NCI-H2107 treated with DMSO at 0.1 percent for 48 hours (cell line): Measurements from ENCODE around the gene KIF3B.
"Not testable (repeated sequence)": the region's sequence is repeated elsewhere in the genome, so short reads cannot be mapped to it uniquely, and the experiment has no call there.

Source experiments
- DNase-seq: peaks from one replicate; lab custom pipeline; 2025; ENCODE audit not compliant: unreplicated experiment; lab: John Stamatoyannopoulos, UW

Gene KIF3B

DNA sequence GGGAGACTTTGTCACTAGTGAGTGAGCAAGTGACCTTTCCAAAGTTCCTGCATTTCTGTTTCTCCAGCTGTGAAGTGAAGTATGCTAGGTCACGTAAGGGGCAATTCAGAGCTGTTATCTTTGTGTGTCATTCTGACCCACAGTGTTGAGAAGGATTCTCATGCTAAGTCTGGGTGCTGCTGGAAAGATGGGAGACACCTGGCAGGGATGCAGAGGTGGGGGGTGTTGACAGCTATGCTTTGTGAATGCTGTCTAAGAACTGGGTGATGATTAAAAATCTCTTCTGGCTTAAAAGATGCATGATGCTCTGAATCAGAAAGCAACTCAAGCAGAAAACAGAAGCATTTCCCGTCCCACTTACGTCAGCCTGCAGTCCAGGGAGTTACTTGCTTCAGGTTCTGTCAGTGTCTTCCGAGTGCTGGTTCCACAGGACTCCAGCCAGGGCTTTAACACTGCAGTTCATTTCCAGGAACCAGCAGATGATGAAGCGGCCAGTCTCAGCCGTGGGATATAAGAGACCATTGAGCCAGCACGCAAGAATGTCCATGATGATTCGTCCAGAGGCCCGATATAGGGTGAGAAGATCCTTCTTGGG is 49.7 kb downstream of the KIF3B start:
- no peak for DNase-seq

DNA sequence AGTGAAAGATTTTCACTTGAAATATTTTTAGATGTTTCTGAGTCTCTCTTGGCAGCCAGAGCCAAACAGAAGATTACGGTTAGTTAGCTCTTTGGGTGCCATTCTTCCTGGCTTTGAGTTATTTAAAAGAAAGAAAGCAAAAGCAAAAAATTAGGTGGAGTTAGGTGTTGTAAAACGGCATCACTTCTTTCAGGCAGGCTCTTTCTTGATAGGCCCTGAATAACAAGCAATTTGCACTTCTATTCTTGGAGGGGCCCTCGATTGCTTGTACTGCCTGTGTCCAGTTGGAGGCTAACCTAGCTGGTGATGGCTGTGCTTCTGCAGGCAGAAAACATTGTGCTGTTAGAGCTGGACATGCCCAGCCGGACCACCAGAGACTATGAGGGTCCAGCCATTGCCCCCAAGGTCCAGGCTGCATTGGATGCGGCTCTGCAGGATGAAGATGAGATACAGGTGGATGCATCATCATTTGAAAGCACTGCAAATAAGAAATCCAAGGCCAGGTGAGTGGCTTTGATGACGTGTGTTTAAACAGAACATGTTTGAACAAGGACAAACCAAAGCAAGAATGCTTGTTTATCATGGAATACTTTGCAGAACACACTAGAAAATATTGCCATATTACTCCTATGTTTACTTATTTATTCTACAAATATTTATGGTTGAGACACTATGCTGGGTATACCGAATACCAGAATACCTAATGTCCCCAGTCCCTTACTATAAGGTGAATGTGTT is 52.5 kb downstream of the KIF3B start:
- no peak for DNase-seq

DNA sequence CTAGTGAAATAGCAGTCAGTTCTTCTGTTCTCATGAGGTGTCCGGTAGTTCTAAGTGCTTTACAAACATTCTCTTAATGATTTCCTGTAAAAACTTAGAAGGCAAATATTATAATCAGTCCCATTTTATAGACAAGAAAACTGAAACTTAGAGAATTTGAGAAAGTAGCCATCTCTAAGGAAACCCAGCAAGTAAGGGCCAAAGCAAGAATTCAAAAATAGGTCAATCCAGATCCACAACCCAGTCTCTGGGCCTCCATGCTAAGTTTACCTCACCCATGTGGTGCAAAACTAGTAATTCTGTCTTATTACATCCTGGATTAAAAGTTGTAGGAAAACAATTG is 53.1 kb downstream of the KIF3B start:
- no peak for DNase-seq

DNA sequence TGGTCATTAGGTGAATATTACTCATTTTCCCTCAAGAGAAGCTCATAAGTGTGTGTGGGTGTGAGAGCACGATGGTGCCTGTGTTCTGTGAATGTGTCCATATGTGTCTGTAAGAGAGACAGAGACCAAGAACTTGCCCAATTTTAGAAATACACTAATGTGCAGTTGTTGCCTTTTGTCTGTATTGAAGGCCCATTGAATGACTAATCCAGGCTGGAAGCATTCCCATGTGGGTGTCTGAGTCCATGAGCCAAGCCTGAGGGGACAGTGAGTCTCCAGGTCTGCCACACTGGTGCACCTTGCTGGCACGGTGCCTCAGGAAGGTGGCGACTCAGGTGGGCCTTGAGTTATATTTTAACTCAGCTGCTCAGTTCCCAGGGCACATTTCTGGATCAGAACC is 55.2 kb downstream of the KIF3B start:
- no peak for DNase-seq

DNA sequence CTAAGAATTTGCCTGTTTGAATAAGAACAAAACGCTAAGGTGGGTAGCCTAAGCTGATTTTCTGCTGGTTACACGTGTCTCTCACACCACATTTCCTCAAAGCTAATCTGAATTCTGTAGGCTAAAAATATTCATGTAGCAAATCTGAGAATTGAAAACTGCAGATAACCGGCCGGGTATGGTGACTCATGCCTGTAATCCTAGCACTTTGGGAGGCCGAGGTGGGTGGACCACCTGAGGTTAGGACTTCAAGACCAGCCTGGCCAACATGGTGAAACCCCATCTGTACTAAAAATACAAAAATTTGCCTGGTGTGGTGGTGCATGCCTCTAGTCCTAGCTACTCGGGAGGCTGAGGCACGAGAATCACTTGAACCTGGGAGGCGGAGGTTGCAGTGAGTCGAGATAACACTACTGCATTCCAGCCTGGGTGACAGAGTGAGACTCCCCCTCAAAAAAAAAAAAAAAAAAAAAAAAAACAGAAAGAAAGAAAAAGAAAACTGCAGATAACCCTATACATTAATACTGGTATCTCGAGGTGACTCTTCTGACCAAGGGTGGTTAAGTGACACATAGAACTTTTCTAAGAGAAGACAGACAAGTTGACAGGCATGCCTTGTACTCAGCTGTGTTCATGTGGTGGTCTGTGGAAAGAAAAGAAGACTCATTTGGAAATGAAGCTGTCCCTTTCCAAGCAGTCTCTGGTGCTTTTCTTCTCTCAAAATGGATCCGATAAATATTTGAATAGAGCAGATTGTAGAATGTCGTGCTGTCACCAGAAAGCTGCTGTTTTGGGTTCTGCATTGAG is 55.9 kb downstream of the KIF3B start:
- DNase-seq, result no peak

DNA sequence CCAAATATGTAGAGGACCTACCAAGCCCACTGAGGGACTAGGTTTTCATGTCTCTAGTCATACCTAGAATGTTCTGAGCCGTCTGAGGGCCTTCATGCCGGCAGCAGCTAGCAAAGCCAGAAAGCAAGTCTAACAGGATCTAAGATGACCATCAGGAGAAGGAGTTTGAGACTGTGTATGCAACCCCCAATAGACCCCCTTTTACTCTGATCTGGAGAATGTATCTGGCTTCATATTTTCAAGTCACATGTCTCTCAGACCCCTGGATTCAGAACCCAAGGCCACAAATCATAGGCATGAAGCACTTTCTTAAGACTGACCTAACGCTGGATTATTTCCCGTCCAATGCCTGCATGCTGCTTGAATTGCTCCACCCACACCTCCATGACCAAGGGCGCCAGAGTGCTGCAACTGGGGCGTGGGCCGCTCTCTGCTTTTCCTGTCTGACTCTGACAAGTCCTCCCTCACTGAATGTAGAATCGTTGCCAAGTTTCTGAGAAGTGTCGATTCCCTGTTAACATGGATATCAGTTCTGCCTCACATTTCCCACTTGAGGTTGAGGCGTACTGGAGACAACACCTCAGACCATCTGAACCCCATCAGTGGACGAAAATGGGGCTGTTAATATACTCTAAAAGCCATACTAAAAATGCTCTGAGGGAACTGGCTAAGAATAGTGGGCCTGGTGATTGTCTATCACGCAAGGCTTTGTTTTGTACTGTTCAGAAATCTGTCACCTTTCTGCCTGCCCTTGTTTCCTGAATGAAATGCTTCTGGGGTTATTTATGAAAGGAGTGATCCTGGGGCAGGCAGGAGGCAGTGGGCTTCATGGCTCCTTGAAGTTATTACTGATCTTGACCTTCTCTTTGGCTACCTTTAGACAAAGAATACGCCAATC is 56.8 kb downstream of the KIF3B start:
- no peak for DNase-seq

DNA sequence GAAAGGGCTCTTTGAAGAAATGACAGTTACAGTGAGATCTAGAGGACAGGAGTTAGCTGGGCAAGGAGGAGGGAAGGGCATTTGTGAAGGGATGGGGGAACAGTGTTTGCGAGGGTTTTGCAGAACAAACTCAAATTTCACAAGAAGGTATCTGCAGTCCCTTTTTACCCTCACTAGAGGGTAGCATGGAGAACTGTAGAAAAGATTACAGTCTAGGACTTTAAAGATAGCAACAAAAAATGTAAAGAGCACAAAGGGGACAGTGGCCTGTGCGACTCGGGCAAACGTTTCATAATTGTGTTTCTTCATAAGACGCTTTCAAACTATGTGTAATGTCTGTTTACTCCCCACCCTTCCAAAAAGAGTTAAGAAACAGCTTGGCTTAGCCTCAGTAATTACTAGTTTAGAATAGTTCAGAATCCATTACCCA is 59.5 kb downstream of the KIF3B start:
- DNase-seq, result peak; percentile 19

DNA sequence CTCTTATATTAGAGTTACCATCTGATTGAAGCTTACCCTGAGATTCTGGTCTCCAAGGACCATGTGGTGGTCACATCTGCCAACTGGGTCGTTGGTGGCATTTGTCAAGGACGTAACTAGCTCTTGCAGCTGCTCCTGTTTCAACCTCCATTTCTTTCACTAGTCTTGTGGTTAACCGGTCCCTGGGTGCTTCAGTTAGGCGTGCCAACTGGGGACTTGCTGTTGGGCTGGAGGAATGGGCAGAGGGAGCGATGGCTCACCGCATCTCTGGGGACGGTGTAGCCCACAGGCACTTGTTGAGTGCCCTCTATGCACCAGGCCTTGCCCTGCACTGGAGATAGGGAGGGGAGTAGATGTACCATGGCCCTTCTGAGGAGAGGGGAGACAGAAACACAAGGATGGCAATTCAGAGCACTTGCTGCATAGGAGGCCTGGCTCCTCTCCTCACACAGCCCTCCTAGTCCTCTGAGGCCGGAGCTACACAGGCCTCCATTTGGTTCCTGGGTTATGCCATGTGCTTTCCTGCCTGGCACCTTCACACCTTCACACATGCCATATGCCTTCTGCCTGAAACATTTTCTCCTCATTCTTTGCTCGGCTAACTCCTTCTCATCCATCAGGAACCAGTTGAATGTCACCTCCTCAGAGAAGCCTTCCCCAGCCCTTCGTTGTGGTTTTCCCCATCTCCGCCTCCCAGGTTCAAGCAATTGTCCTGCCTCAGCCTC is 60.6 kb downstream of the KIF3B start:
- DNase-seq, result peak; percentile 4

DNA sequence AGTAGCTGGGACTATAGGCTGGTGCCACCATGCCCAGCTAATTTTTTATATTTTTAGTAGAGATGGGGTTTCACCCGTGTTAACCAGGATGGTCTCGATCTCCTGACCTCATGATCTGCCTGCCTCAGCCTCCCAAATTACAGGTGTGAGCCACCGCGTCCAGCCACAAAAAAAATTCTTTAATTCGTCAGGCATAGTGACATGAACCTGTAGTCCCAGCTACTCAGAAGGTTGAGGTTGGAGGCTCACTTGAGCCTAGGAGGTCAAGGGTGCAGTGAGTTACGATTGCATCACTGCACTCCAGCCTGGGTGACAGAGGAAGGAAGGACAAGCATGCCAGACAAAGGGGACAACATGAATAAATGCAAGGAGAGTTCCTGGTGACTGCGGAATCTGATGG is 61.2 kb downstream of the KIF3B start:
- DNase-seq, result no peak

DNA sequence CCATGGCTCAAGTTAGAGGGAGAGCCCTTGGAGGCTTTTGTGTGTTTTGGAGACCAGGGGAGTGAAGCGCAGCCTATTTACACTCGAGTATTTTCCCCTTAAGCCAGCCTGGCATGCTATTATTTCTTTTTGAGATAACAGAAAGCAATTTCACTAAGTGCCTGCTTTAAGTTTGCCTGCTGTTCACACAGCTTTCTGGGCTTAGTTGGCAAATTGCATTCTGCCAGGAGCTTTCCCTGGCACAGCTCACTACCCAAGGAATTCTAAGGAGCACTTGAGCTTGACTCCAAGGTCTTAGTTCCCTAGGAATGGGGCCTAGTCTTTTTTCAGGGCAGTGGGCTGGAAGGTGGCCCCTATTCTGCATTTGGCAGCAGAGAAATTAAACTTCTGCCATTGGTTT is 61.7 kb downstream of the KIF3B start:
- DNase-seq, result no peak

DNA sequence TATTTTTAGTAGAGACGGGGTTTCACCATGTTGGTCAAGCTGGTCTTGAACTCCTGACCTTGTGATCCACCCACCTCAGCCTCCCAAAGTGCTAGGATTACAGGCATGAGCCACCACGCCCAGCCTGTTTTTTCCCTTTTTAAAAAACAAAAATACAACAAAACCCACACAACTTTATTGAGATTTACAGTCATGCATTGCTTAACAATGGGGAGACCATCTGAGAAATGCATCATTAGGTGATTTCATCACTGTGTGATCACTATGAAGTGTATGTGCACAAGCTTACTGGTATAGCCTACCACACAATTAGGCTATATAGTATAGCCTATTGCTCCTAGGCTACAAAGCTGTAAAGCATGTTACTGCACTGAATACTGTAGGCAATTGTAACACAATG is 63.6 kb downstream of the KIF3B start:
- not testable (repeated sequence) for DNase-seq

DNA sequence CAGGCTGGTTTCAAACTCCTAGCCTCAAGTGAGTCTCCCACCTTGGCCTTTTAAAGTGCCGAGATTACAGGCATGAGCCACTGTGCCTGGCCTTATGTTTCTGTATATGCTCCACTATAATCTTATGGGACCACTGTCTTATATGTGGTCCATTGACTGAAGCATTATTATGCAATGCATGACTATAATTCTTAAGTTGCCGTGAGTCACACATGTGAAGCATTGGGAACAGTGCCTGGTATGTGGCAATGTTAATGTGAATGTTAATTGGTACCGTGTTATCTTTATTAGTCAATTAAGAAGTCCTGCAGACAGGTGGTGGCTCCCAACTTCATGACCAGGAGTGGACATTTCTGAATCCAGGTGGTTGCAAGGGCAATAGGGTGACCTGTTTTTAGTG is 66.0 kb downstream of the KIF3B start:
- no peak for DNase-seq

DNA sequence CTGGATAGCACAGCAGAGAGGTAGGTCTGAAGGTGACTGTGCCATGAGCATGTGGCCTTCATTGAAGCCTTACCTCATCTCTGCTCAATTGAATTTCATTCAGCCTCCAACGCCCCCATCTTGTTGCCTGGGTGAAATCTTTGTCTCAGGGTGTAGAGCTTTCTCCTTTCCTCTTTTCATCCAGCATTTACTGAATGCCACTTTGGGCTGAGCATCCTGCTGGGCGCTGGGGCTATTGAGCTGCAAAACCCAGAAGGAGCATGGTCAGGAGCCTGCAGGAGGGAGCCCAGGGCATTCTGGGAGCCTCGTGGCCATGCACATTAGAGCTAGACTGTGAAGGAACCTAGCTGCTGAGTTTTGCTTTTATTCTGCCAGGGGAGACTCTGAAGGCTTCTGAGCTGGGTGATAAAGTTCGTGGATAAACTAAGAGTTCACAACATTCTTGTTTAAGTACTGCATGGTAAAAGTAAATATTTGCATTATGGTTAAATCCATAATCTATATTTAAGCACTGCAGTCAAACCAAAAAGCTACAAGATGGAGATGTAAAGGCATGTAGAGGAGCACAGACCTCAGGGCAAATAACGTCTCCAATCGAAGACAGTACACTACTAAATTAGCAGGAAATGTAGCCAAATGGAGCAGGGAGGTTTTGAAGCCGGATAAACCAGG is 67.5 kb downstream of the KIF3B start:
- DNase-seq, result no peak

DNA sequence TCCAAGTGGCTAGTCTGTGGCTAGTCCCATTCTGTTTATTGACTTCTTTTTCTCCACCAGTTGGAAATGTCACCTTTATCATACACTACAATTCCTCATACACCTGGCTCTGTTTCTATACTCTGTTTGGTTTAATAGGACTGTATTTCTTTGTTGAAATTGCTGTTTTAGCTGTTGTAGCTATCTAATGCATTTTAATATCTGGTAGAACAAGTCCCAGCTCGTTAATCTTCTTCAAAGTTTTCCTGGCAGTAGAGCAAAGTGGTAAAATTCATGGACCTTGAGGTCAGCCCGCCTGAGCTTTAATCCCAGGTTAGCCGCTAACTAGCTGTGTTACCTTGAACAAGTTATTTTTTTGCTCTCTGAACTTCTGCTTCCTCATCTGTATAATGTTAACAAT is 70.8 kb downstream of the KIF3B start:
- no peak for DNase-seq

DNA sequence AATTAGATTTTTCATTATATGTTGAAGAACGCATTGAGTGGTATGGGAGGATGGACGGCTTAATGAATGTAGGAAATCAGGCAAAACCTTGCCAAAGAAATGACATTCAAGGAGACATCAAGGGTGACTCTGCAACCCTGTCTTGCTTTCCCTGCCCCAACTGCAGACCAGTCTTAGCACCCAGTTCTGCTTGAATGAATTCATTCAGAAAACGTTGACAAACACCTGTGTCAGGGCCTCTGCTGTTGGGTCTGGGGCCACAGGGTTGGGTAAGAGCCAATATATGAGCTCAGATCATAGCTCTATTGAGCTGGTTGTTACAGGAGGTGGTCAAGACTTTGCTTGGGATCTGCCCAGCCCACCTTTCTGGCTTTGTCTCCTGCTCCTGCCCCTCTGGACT is 73.0 kb downstream of the KIF3B start:
- no peak for DNase-seq

DNA sequence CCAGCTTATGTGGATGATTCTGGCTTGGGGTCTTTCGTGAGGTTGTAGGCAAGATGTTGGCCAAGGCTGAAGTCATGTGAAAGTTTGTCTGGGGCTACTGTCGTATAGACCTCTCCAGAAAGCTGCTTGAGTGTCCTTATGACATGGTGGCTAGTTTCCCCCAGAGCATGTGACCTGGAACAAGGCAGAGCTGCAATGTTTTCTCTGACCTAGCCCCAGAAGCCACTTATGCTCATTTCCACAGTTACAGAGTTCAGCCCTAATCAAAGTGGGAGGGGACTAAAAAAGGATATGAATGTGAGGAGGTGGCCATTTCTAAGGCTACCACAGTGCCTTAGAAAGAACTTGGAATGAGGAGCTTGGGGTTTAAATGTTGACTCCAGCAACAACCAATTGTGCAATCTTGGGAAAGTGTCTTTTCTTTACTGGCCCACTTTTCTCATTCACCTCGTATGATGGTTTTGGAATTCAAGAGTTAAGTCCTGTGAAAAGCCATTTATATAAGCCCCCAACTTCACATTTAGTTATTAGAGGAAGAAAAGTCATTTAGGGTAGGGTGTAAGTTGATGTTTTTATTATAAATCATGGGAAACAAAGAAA is 74.8 kb downstream of the KIF3B start:
- DNase-seq, result no peak

DNA sequence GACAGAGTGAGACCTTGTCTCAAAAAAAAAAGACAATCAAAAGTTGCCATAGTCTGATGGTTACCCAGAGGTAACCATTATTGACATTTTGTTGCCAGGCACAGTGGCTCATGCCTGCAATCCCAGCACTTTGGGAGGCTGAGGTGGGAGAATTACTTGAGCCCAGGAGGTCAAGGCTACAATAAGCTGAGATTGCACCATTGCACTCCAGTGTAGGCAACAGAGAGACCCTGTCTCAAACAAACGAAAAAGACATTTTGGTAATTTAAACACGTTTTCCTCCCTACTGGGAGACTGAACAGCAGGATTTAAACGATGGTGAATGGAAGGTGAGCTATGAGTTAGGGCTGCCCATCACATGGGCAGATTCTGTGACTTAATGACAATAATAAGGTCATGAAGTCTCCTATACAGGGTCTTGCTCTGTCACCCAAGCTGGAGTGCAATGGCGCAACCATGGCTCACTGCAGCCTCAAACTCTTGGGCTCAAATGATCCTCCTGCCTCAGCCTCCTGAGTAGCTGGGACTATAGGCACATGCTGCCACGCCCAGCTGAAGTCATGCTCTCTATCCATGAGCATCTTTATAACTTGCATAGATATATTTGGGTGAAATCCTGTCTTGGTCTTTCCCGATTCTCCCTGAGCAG is 76.5 kb downstream of the KIF3B start:
- DNase-seq, result no peak

DNA sequence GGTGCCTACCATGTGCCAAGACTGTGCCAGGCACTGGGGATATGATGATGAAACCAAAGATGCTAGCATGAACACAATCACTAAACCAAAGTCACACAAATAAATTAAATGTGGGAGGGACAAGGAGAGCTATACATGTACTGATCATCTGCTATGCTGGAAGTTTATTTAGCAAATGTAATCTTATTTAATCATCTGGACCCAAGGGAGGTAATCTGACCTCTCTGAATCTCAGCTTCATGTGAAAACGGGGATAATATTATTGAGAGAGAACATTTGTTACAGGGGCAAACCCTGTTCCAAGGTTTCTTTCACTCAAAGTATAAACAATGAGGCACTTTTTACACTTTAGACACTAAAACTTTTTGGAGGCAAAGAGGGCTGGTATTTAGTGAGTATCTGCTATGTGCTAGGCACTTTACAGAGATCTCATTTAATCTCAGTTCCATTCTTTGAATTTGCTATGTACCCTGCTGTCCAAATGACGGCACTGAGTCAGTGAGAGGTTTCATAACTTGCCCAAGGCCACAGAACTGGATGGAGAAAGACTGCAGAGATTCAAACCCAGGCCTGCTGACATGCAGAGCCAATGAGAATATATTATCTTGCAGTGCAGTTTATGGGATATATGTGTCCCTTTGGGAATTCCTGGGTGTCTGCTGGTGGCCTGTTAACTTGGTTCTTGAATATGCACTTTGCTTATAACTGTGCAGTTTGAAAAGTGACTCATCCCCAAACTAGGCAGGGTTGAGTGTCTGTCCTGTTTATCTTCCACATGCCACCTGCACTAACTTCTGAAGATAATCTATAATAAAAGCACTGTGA is 77.4 kb downstream of the KIF3B start:
- DNase-seq, result no peak
